Activated CD8-positive, alpha-beta memory T cell treated with anti-CD3 and anti-CD28 coated beads, Interleukin-2, amount 10 ng/mL, durations not matched to agents 7 days and 5 days (primary cell): Measurements from ENCODE around the gene CD8A. TPM values are rescaled to one million over a fixed set of nuclear protein-coding genes. Genes with fewer than 3 reads are reported as not detected.
"Not testable (repeated sequence)": the region's sequence is repeated elsewhere in the genome, so short reads cannot be mapped to it uniquely, and the experiment has no call there.

Source experiments
- ATAC-seq: fragments of 150-1000 bp; cut with Tn5 transposase; one replicate; pipeline ENCODE4 v1.10.0; 2021; ENCODE audit warnings: moderate library complexity
- CTCF ChIA-PET: fragments of 350-600 bp; sonication (Branson Sonifier 250); formaldehyde crosslinking; loops from one replicate; lab custom pipeline; 2021; ENCODE audit warnings: antibody characterized with exemption; lab: Charles Lee
- DNase-seq: peaks from one replicate; pipeline ENCODE4 v3.0.0-alpha.2; 2020
- H3K27ac Mint-ChIP-seq: one replicate; pipeline ENCODE4 v1.8.0; 2021; ENCODE audit warnings: mild to moderate bottlenecking, mixed read lengths
- H3K27me3 Mint-ChIP-seq: one replicate; pipeline ENCODE4 v1.8.0; 2021; ENCODE audit warnings: mixed read lengths
- H3K36me3 Mint-ChIP-seq: one replicate; pipeline ENCODE4 v1.8.0; 2021; ENCODE audit warnings: mild to moderate bottlenecking, mixed read lengths
- H3K4me1 Mint-ChIP-seq: one replicate; pipeline ENCODE4 v1.8.0; 2021; ENCODE audit warnings: mixed read lengths
- H3K4me3 Mint-ChIP-seq: one replicate; pipeline ENCODE4 v1.8.0; 2021; ENCODE audit warnings: mild to moderate bottlenecking, moderate library complexity, mixed read lengths
- H3K9me3 Mint-ChIP-seq: one replicate; pipeline ENCODE4 v1.8.0; 2022; ENCODE audit warnings: low read depth, mixed read lengths
- total RNA-seq, 2 experiments: library from RNA; stranded (reverse); gene quantifications; one replicate each; pipeline ENCODE4 v1.2.3, GENCODE V29; 2021

The CD8A gene
- total RNA-seq, 2 experiments from 2014 or later, result 686 to 756 TPM

- Mint-ChIP-seq H3K4me1 (peaks cover 32% of the 10 kb centered on the region), H3K36me3 (peaks cover 18% of the 10 kb centered on the region), H3K9me3 (no peaks in the 10 kb centered on the region), H3K27me3 (no peaks in the 10 kb centered on the region), H3K27ac (peak overlapping the region; percentile 55), H3K4me3 (no peak overlapping the region)
- peak; percentile 84 for ATAC-seq
- CTCF ChIA-PET, result interaction anchor here (0.6 to 5.0 kb wide), 14 partner anchors 11 to 588 kb away, joined by 3 to 62 read pairs (median 7); partner anchors contain the start of gene CD8A
- peak; percentile 72 for DNase-seq
These were observed 25.9 kb downstream of the CD8A start for GRCh38 chr2:86764661-86765309.

DNA sequence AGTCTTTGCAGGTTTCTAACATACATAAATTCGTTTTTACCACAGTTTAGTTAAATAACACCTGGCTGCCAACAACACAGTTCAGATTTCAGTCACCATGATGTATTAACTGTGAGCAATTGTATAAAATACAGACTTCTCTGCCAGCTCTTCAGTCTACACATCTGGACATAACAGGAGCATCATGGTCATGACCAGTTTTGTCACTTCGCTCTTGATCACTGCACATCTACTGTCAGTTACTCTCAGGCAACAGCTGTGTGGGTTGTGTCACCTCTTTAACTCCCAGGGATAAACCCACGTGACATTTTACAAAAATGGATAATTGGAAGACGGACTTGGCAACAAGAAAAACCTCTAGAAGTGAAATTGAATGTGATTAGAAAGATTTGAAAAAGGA, 30.3 kb downstream of the CD8A start:
- DNase-seq (no peak), ATAC-seq (no peak)
- CTCF ChIA-PET, result interaction anchor here (0.7 to 0.8 kb wide), 2 partner anchors 44 to 48 kb away, joined by 6 read pairs; no protein-coding TSS in a partner anchor
- Mint-ChIP-seq H3K27me3 (no peaks in the 10 kb centered on the region), H3K36me3 (peaks cover 30% of the 10 kb centered on the region), H3K9me3 (no peaks in the 10 kb centered on the region), H3K27ac (peak overlapping the region; percentile 16), H3K4me3 (no peak overlapping the region), H3K4me1 (peaks cover 43% of the 10 kb centered on the region)

DNA sequence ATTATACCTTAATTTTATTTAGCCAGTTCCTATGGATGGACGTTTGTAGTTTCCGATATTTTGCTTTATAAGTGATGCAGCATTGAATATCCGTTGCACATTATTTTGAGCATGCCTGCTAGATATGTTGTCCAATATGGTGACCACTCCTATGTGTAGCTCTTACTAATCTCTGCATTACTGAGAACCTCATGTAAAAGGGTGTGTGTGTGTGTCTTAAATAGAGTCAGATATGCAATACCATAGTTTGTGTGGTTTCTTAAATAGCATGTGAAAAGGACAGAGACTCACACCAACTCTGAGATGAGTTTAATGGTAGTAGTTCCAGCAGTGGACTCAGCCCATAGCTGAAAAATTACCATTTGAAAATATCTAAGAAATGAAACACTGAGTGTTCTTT, 32.3 kb downstream of the CD8A start:
- no peak overlapping the region for H3K27ac Mint-ChIP-seq
- no peaks in the 10 kb centered on the region for H3K27me3 Mint-ChIP-seq
- peaks cover 41% of the 10 kb centered on the region for H3K36me3 Mint-ChIP-seq
- H3K9me3 Mint-ChIP-seq, result no peaks in the 10 kb centered on the region
- H3K4me3 Mint-ChIP-seq, result no peak overlapping the region
- CTCF ChIA-PET, result no interaction called here
- ATAC-seq (no peak), DNase-seq (no peak)
- peaks cover 32% of the 10 kb centered on the region for H3K4me1 Mint-ChIP-seq

GRCh38 chr2:86753606-86754005, 37.1 kb downstream of the CD8A start:
- CTCF ChIA-PET, result interaction anchor here (1.2 to 1.7 kb wide), 3 partner anchors 8 to 13 kb away, joined by 3 to 10 read pairs (median 4); no protein-coding TSS in a partner anchor
- DNase-seq, result no peak
- no peak overlapping the region for H3K4me3 Mint-ChIP-seq
- ATAC-seq, result no peak
- peaks cover 16% of the 10 kb centered on the region for H3K4me1 Mint-ChIP-seq
- peaks cover 10% of the 10 kb centered on the region for H3K9me3 Mint-ChIP-seq
- H3K36me3 Mint-ChIP-seq, result peaks cover 73% of the 10 kb centered on the region
- H3K27ac Mint-ChIP-seq, result no peak overlapping the region
- no peaks in the 10 kb centered on the region for H3K27me3 Mint-ChIP-seq

- peaks cover 14% of the 10 kb centered on the region for H3K4me1 Mint-ChIP-seq
- peaks cover 10% of the 10 kb centered on the region for H3K9me3 Mint-ChIP-seq
- peaks cover 77% of the 10 kb centered on the region for H3K36me3 Mint-ChIP-seq
- CTCF ChIA-PET, result interaction anchor here (0.5 kb wide), 1 partner anchor 1241 kb away, joined by 3 read pairs; no protein-coding TSS in a partner anchor
- H3K27me3 Mint-ChIP-seq, result no peaks in the 10 kb centered on the region
- no peak for DNase-seq
- no peak for ATAC-seq
- H3K4me3 Mint-ChIP-seq, result no peak overlapping the region
- H3K27ac Mint-ChIP-seq, result no peak overlapping the region
These were observed 37.8 kb downstream of the CD8A start for GRCh38 chr2:86752934-86753333.

GRCh38 chr2:86751778-86752177, 38.9 kb downstream of the CD8A start:
- CTCF ChIA-PET, result no interaction called here
- H3K27me3 Mint-ChIP-seq, result no peaks in the 10 kb centered on the region

GRCh38 chr2:86750240-86750839, 40.4 kb downstream of the CD8A start:
- H3K27ac Mint-ChIP-seq, result no peak overlapping the region
- H3K4me1 Mint-ChIP-seq, result peaks cover 24% of the 10 kb centered on the region
- peaks cover 10% of the 10 kb centered on the region for H3K9me3 Mint-ChIP-seq
- H3K36me3 Mint-ChIP-seq, result peaks cover 76% of the 10 kb centered on the region
- H3K27me3 Mint-ChIP-seq, result no peaks in the 10 kb centered on the region
- no peak overlapping the region for H3K4me3 Mint-ChIP-seq
- CTCF ChIA-PET, result no interaction called here
- no peak for ATAC-seq
- no peak for DNase-seq

More at GRCh38 chr2:86751778-86752177, 38.9 kb downstream of the CD8A start:
- peaks cover 19% of the 10 kb centered on the region for H3K4me1 Mint-ChIP-seq
- peaks cover 82% of the 10 kb centered on the region for H3K36me3 Mint-ChIP-seq
- H3K27ac Mint-ChIP-seq, result no peak overlapping the region
- no peak overlapping the region for H3K4me3 Mint-ChIP-seq
- peaks cover 10% of the 10 kb centered on the region for H3K9me3 Mint-ChIP-seq
- DNase-seq, result no peak
- no peak for ATAC-seq

GRCh38 chr2:86747711-86748639, 42.7 kb downstream of the CD8A start:
- ATAC-seq, result no peak
- no peak for DNase-seq
- Mint-ChIP-seq H3K36me3 (peaks cover 72% of the 10 kb centered on the region), H3K9me3 (peaks cover 10% of the 10 kb centered on the region), H3K27ac (no peak overlapping the region), H3K4me1 (peaks cover 32% of the 10 kb centered on the region), H3K4me3 (no peak overlapping the region), H3K27me3 (no peaks in the 10 kb centered on the region)
- CTCF ChIA-PET, result interaction anchor here (1.4 to 1.5 kb wide), 2 partner anchors 17 to 19 kb away, joined by 3 to 5 read pairs; no protein-coding TSS in a partner anchor

DNA sequence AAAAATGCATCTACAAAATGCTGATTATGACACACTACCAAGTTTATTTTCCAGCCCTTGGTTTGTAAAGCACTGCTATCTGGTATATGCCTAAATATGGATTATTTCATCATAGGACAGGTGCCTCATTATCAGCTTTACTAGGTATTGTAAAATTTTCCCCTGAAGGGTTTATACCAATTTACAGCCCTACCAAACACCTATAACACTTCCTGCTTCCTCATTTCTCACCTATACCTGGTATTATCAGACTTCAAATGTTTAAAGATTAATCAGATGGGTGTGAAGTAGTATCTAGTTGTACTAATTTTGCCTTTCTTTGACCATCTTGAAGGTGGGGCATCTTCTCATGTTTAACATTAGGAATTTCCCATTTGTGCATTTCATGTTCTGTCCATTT, 43.8 kb downstream of the CD8A start:
- no peaks in the 10 kb centered on the region for H3K27me3 Mint-ChIP-seq
- no peak for ATAC-seq
- peaks cover 10% of the 10 kb centered on the region for H3K9me3 Mint-ChIP-seq
- CTCF ChIA-PET, result no interaction called here
- H3K27ac Mint-ChIP-seq, result no peak overlapping the region
- H3K36me3 Mint-ChIP-seq, result peaks cover 66% of the 10 kb centered on the region
- DNase-seq, result no peak
- peaks cover 36% of the 10 kb centered on the region for H3K4me1 Mint-ChIP-seq
- no peak overlapping the region for H3K4me3 Mint-ChIP-seq

DNA sequence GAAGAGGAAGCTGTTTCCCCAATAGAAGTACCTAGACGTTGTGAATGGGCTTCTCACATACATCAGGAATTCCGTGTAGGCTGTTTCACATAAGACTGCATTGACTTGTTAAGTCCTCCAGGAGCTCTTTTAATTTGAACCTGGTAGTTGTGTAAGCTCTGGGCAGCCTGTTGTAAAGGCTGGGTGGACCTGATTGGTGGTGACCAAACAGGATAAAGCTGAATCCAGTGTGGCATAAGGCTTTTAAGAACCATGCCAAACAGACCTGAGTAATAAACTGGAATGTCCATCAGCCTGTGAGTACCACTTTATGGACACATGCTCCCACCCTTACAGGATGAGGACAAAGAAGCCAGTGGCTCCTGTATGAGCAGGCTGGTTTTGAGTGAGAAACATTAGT, 46.6 kb downstream of the CD8A start:
- H3K9me3 Mint-ChIP-seq, result no peaks in the 10 kb centered on the region
- no peak for DNase-seq
- no peak for ATAC-seq
- peaks cover 26% of the 10 kb centered on the region for H3K4me1 Mint-ChIP-seq
- CTCF ChIA-PET, result no interaction called here
- peaks cover 39% of the 10 kb centered on the region for H3K36me3 Mint-ChIP-seq
- no peaks in the 10 kb centered on the region for H3K27me3 Mint-ChIP-seq
- no peak overlapping the region for H3K4me3 Mint-ChIP-seq
- H3K27ac Mint-ChIP-seq, result no peak overlapping the region

- peak; percentile 55 for ATAC-seq
- DNase-seq, H3K9me3 Mint-ChIP-seq, H3K4me3 Mint-ChIP-seq, H3K27me3 Mint-ChIP-seq, CTCF ChIA-PET: not testable (repeated sequence)
- Mint-ChIP-seq H3K36me3 (peaks cover 24% of the 10 kb centered on the region), H3K27ac (peak overlapping the region; percentile 72), H3K4me1 (peaks cover 18% of the 10 kb centered on the region)
These were observed 48.7 kb downstream of the CD8A start for GRCh38 chr2:86741889-86742498.

DNA sequence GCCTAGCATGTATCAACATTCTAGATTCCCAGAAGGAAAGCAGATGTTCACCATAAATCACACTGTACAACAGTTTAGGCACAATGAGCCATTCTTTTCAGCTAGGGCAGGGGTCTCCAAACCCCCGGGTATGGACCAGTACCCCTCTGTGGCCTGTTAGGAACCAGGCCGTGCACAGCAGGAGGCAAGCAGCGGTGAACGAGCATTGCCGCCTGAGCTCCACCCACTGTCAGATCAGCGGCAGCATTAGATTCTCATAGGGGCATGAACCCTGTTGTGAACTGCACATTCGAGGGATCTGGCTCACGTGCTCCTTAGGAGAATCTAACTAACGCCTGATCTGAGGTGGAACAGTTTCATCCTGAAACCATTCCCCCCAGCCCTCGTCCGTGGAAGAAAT, 50.8 kb downstream of the CD8A start:
- Mint-ChIP-seq H3K36me3 (peaks cover 14% of the 10 kb centered on the region), H3K4me1 (peaks cover 10% of the 10 kb centered on the region)
- H3K27me3 Mint-ChIP-seq, H3K4me3 Mint-ChIP-seq, CTCF ChIA-PET, H3K9me3 Mint-ChIP-seq, ATAC-seq, H3K27ac Mint-ChIP-seq, DNase-seq: not testable (repeated sequence)

DNA sequence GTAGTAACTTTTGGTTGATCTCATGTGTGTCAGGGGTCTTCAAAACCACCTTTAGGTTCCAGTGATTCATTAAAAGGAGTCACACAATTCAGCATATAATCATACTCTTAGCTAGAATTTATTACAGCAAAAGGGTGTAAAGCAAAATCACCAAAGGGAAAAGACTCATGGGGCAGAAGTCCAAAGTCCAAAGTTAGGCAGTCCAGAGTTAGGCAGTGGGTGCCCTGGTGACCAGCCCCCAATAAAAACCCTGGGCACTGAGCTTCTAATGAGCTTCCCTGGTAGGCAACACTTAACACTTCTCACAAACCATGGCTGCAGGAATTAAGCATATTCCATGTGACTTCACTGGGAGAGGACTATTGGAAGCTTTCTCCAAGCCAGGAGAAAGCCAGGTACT, 51.2 kb downstream of the CD8A start:
- H3K36me3 Mint-ChIP-seq, result peaks cover 12% of the 10 kb centered on the region
- H3K4me3 Mint-ChIP-seq, DNase-seq, H3K27me3 Mint-ChIP-seq, ATAC-seq, H3K9me3 Mint-ChIP-seq, CTCF ChIA-PET, H3K27ac Mint-ChIP-seq: not testable (repeated sequence)
- H3K4me1 Mint-ChIP-seq, result peaks cover 10% of the 10 kb centered on the region
